Ishikawa (cell line): Measurements from ENCODE around the gene CSNK1G2.

Experiments
- TAF1 ChIP-seq: IDR thresholded peaks from 2 replicates; pipeline ENCODE4 v1.6.1; 2012; ENCODE audit warnings: low read depth, mild to moderate bottlenecking
- YY1 ChIP-seq: IDR thresholded peaks from 2 replicates; pipeline ENCODE4 v1.6.1; 2012; ENCODE audit warnings: low read depth
- TF ChIP-seq, protein P1 (sequence below): IDR thresholded peaks from 2 replicates; pipeline ENCODE4 v1.6.1; 2012

DNA sequence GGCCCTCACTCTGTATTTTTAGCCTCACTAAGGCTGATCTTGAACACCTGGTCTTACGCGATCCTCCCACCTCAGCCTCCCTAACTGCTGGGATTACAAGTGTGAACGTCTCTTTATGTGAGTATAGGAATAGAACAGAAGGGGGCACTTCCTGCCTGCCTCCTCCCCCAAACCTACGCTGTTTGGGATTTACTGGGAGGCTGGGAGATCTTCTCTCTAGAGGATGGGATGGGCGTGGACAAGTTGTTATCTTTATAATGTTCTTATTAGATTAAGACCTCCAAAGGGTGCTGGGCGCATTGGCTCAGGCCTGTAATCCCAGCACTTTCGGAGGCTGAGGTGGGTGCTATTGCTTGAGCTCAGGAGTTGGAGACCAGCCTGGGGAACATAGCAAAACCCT, 2.9 kb upstream of the CSNK1G2 start:
- TF ChIP-seq, protein P1, sequence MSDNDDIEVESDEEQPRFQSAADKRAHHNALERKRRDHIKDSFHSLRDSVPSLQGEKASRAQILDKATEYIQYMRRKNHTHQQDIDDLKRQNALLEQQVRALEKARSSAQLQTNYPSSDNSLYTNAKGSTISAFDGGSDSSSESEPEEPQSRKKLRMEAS: no peak
- no peak for TF ChIP-seq YY1
- no peak for TF ChIP-seq TAF1
